Measurements from ENCODE around the gene SLC4A4.

Gene SLC4A4

GRCh38 chr4:71604785-71605184 lies 266.0 kb downstream of the SLC4A4 start:
- Histone ChIP-seq H3K4me2 (ENCODE audit: low read length, poor library complexity, severe bottlenecking) (no peak overlapping the region), H3K4me1 (ENCODE audit: control insufficient read depth, insufficient read depth, low read depth, low read length) (peaks cover 12% of the 10 kb centered on the region), H3K14ac (ENCODE audit: low read length in 2 of 2) (no peak overlapping the region), H3K27me3 (ENCODE audit: control insufficient read depth in 1 of 2, insufficient read depth in 1 of 2, low read length in 2 of 2) (no peaks in the 10 kb centered on the region), H2BK120ac (ENCODE audit: low read depth, low read length) (no peak overlapping the region), H3K36me3 (ENCODE audit: control insufficient read depth in 1 of 2, insufficient read depth in 2 of 2, low read depth in 1 of 2, low read length in 2 of 2) (no peaks in the 10 kb centered on the region), H3K18ac (ENCODE audit: low read depth in 1 of 2, low read length in 2 of 2) (no peak overlapping the region), H3K4me3 (ENCODE audit: insufficient read depth in 1 of 2, low read depth in 1 of 2, low read length in 2 of 2) (no peak overlapping the region), H2BK15ac (ENCODE audit: low read depth, poor library complexity, severe bottlenecking) (no peak overlapping the region), H2BK5ac (ENCODE audit: low read depth, low read length, poor library complexity, severe bottlenecking) (no peak overlapping the region), H4K8ac (ENCODE audit: low read length) (no peak overlapping the region), H3K4ac (ENCODE audit: low read depth in 1 of 2, low read length in 2 of 2) (no peak overlapping the region), H4K91ac (ENCODE audit: low read length) (no peak overlapping the region), H2AFZ (ENCODE audit: low read depth, low read length) (no peak overlapping the region), H3K23ac (ENCODE audit: low read length in 2 of 2) (no peak overlapping the region), H3K9ac (ENCODE audit: low read length) (no peak overlapping the region), H3K79me1 (replicated peaks; ENCODE audit: low read length, poor library complexity, severe bottlenecking) (no peaks in the 10 kb centered on the region), H2AK5ac (ENCODE audit: low read length, severe bottlenecking) (no peak overlapping the region), H2BK12ac (ENCODE audit: low read length in 2 of 2) (no peak overlapping the region), H3K9me3 (ENCODE audit: control insufficient read depth, low read length) (no peaks in the 10 kb centered on the region), H3K27ac (ENCODE audit: low read length, poor library complexity, severe bottlenecking) (no peak overlapping the region)
- DNase-seq: peak; percentile 58
- WGBS: 34% methylated on average over 5 of the region's 5 CpGs

- H3K4me1 ChIP-seq (ENCODE audit: control insufficient read depth, insufficient read depth, low read depth, low read length): peaks cover 12% of the 10 kb centered on the region
- H3K27ac ChIP-seq (ENCODE audit: low read length, poor library complexity, severe bottlenecking): no peak overlapping the region
- no peak overlapping the region for H2BK5ac ChIP-seq (ENCODE audit: low read depth, low read length, poor library complexity, severe bottlenecking)
- H3K23ac ChIP-seq (ENCODE audit: low read length in 2 of 2): no peak overlapping the region
- no peaks in the 10 kb centered on the region for H3K9me3 ChIP-seq (ENCODE audit: control insufficient read depth, low read length)
- H2AFZ ChIP-seq (ENCODE audit: low read depth, low read length): no peak overlapping the region
- WGBS: 97% methylated on average over 5 of the region's 5 CpGs
- H4K91ac ChIP-seq (ENCODE audit: low read length): no peak overlapping the region
- no peak for DNase-seq
- H3K9ac ChIP-seq (ENCODE audit: low read length): no peak overlapping the region
- no peak overlapping the region for H2BK12ac ChIP-seq (ENCODE audit: low read length in 2 of 2)
- no peak overlapping the region for H4K8ac ChIP-seq (ENCODE audit: low read length)
- H3K36me3 ChIP-seq (ENCODE audit: control insufficient read depth in 1 of 2, insufficient read depth in 2 of 2, low read depth in 1 of 2, low read length in 2 of 2): no peaks in the 10 kb centered on the region
- H2BK15ac ChIP-seq (ENCODE audit: low read depth, poor library complexity, severe bottlenecking): no peak overlapping the region
- H2AK5ac ChIP-seq (ENCODE audit: low read length, severe bottlenecking): peak overlapping the region; percentile 47
- no peak overlapping the region for H3K14ac ChIP-seq (ENCODE audit: low read length in 2 of 2)
- H3K18ac ChIP-seq (ENCODE audit: low read depth in 1 of 2, low read length in 2 of 2): no peak overlapping the region
- no peak overlapping the region for H2BK120ac ChIP-seq (ENCODE audit: low read depth, low read length)
- H3K79me1 ChIP-seq (replicated peaks; ENCODE audit: low read length, poor library complexity, severe bottlenecking): no peaks in the 10 kb centered on the region
- H3K4me2 ChIP-seq (ENCODE audit: low read length, poor library complexity, severe bottlenecking): no peak overlapping the region
- no peak overlapping the region for H3K4ac ChIP-seq (ENCODE audit: low read depth in 1 of 2, low read length in 2 of 2)
- H3K4me3 ChIP-seq (ENCODE audit: insufficient read depth in 1 of 2, low read depth in 1 of 2, low read length in 2 of 2): no peak overlapping the region
- no peaks in the 10 kb centered on the region for H3K27me3 ChIP-seq (ENCODE audit: control insufficient read depth in 1 of 2, insufficient read depth in 1 of 2, low read length in 2 of 2)
Observed at GRCh38 chr4:71607109-71607508, 268.3 kb downstream of the SLC4A4 start.

GRCh38 chr4:71607780-71608677 lies 269.2 kb downstream of the SLC4A4 start:
- H3K4me3 ChIP-seq (ENCODE audit: insufficient read depth in 1 of 2, low read depth in 1 of 2, low read length in 2 of 2): no peak overlapping the region
- WGBS: no CpG with 5 or more reads among the region's 3 CpGs

GRCh38 chr4:71608678-71609071 lies 269.9 kb downstream of the SLC4A4 start:
- Histone ChIP-seq H3K4ac (ENCODE audit: low read depth in 1 of 2, low read length in 2 of 2) (no peak overlapping the region), H2BK5ac (ENCODE audit: low read depth, low read length, poor library complexity, severe bottlenecking) (peak overlapping the region; percentile 58), H4K8ac (ENCODE audit: low read length) (no peak overlapping the region), H2BK15ac (ENCODE audit: low read depth, poor library complexity, severe bottlenecking) (no peak overlapping the region), H3K4me1 (ENCODE audit: control insufficient read depth, insufficient read depth, low read depth, low read length) (peaks cover 8% of the 10 kb centered on the region), H2AFZ (ENCODE audit: low read depth, low read length) (no peak overlapping the region), H3K36me3 (ENCODE audit: control insufficient read depth in 1 of 2, insufficient read depth in 2 of 2, low read depth in 1 of 2, low read length in 2 of 2) (no peaks in the 10 kb centered on the region), H2BK12ac (ENCODE audit: low read length in 2 of 2) (no peak overlapping the region), H3K27me3 (ENCODE audit: control insufficient read depth in 1 of 2, insufficient read depth in 1 of 2, low read length in 2 of 2) (no peaks in the 10 kb centered on the region), H2BK120ac (ENCODE audit: low read depth, low read length) (no peak overlapping the region), H4K91ac (ENCODE audit: low read length) (no peak overlapping the region), H3K9ac (ENCODE audit: low read length) (no peak overlapping the region), H3K4me3 (ENCODE audit: insufficient read depth in 1 of 2, low read depth in 1 of 2, low read length in 2 of 2) (no peak overlapping the region), H3K4me2 (ENCODE audit: low read length, poor library complexity, severe bottlenecking) (peak overlapping the region; percentile 17), H3K23ac (ENCODE audit: low read length in 2 of 2) (no peak overlapping the region), H3K27ac (ENCODE audit: low read length, poor library complexity, severe bottlenecking) (peak overlapping the region; percentile 92), H3K9me3 (ENCODE audit: control insufficient read depth, low read length) (no peaks in the 10 kb centered on the region), H3K79me1 (replicated peaks; ENCODE audit: low read length, poor library complexity, severe bottlenecking) (no peaks in the 10 kb centered on the region), H2AK5ac (ENCODE audit: low read length, severe bottlenecking) (peak overlapping the region; percentile 53), H3K18ac (ENCODE audit: low read depth in 1 of 2, low read length in 2 of 2) (no peak overlapping the region), H3K14ac (ENCODE audit: low read length in 2 of 2) (no peak overlapping the region)
- WGBS: 94% methylated on average over 2 of the region's 2 CpGs
- no peak for DNase-seq

More at GRCh38 chr4:71607780-71608677, 269.2 kb downstream of the SLC4A4 start:
- Histone ChIP-seq H3K4ac (ENCODE audit: low read depth in 1 of 2, low read length in 2 of 2) (no peak overlapping the region), H3K27ac (ENCODE audit: low read length, poor library complexity, severe bottlenecking) (peak overlapping the region; percentile 92), H2BK120ac (ENCODE audit: low read depth, low read length) (no peak overlapping the region), H4K91ac (ENCODE audit: low read length) (peak overlapping the region; percentile 66), H2AK5ac (ENCODE audit: low read length, severe bottlenecking) (peak overlapping the region; percentile 47), H4K8ac (ENCODE audit: low read length) (no peak overlapping the region), H3K27me3 (ENCODE audit: control insufficient read depth in 1 of 2, insufficient read depth in 1 of 2, low read length in 2 of 2) (no peaks in the 10 kb centered on the region), H2BK5ac (ENCODE audit: low read depth, low read length, poor library complexity, severe bottlenecking) (peak overlapping the region; percentile 46), H3K4me2 (ENCODE audit: low read length, poor library complexity, severe bottlenecking) (no peak overlapping the region), H3K36me3 (ENCODE audit: control insufficient read depth in 1 of 2, insufficient read depth in 2 of 2, low read depth in 1 of 2, low read length in 2 of 2) (no peaks in the 10 kb centered on the region), H3K79me1 (replicated peaks; ENCODE audit: low read length, poor library complexity, severe bottlenecking) (no peaks in the 10 kb centered on the region), H2BK15ac (ENCODE audit: low read depth, poor library complexity, severe bottlenecking) (peak overlapping the region; percentile 80), H3K4me1 (ENCODE audit: control insufficient read depth, insufficient read depth, low read depth, low read length) (peaks cover 8% of the 10 kb centered on the region), H3K23ac (ENCODE audit: low read length in 2 of 2) (no peak overlapping the region), H3K9me3 (ENCODE audit: control insufficient read depth, low read length) (no peaks in the 10 kb centered on the region), H3K18ac (ENCODE audit: low read depth in 1 of 2, low read length in 2 of 2) (peak overlapping the region in 1 of 2 experiments; percentile 17), H3K14ac (ENCODE audit: low read length in 2 of 2) (no peak overlapping the region), H2AFZ (ENCODE audit: low read depth, low read length) (no peak overlapping the region), H2BK12ac (ENCODE audit: low read length in 2 of 2) (peak overlapping the region in 1 of 2 experiments; percentile 52), H3K9ac (ENCODE audit: low read length) (no peak overlapping the region)
- DNase-seq: peak; percentile 22

All from mesenchymal stem cell (in vitro differentiated cells and primary cell).